Measurements from ENCODE around the gene AFAP1L1. TPM values are rescaled to one million over a fixed set of nuclear protein-coding genes. Genes with fewer than 3 reads are reported as not detected.
A peak's percentile ranks its signal among the peaks of the same experiment; 100 is the strongest.

Gene AFAP1L1
- total and polyA plus RNA-seq, 12 donors: 30.3 to 61.6 (median 43.5) TPM

GRCh38 chr5:149289301-149289700 is 17.6 kb downstream of the AFAP1L1 start:
- H3K9me3 ChIP-seq: no peaks in the 10 kb centered on the region
- no peak for TF ChIP-seq CTCF (IDR thresholded peaks at IDR 0.05)
- peaks cover 18 to 100% (median 89%) of the 10 kb centered on the region in 9 donors for H3K4me1 ChIP-seq
- H3K36me3 ChIP-seq: peaks cover 0 to 21% (median 0%) of the 10 kb centered on the region in 9 donors
- peak overlapping the region; percentile 64 to 97 (median 88) for H3K27ac ChIP-seq
- no peaks in the 10 kb centered on the region for H3K27me3 ChIP-seq
- ATAC-seq (peak; percentile 49 to 84 (median 76)), DNase-seq (no peak)
- peak overlapping the region in 4 of 10 donors; percentile 1 to 20 (median 17) for H3K4me3 ChIP-seq
- intact Hi-C loops (cut with DNase I): no loop called here
- whole genome bisulfite sequencing, 2 donors: 5% methylated on average over 6 to 7 of the region's 7 CpGs

- peaks cover 0 to 12% (median 0%) of the 10 kb centered on the region in 9 donors for H3K36me3 ChIP-seq
- WGBS, 2 donors: 32 to 40% methylated on average over 10 of the region's 10 CpGs
- no peak for TF ChIP-seq CTCF (IDR thresholded peaks at IDR 0.05)
- peaks cover 39 to 100% (median 94%) of the 10 kb centered on the region in 9 donors for H3K4me1 ChIP-seq
- peaks cover 0 to 10% (median 0%) of the 10 kb centered on the region in 7 donors for H3K27me3 ChIP-seq
- no peak for ATAC-seq
- peak overlapping the region; percentile 16 to 97 (median 82) for H3K27ac ChIP-seq
- H3K9me3 ChIP-seq: no peaks in the 10 kb centered on the region
- H3K4me3 ChIP-seq: peak overlapping the region in 1 of 10 donors; percentile 16
- intact Hi-C loops (cut with DNase I): no loop called here
- no peak for DNase-seq
Observed at GRCh38 chr5:149294872-149295829, 23.5 kb downstream of the AFAP1L1 start.

GRCh38 chr5:149297340-149298025 is 25.8 kb downstream of the AFAP1L1 start:
- H3K27me3 ChIP-seq: peaks cover 0 to 10% (median 0%) of the 10 kb centered on the region in 7 donors
- WGBS, 2 donors: 41 to 49% methylated on average over 5 of the region's 5 CpGs
- H3K27ac ChIP-seq: peak overlapping the region; percentile 6 to 97 (median 85)
- peaks cover 37 to 100% (median 94%) of the 10 kb centered on the region in 9 donors for H3K4me1 ChIP-seq
- DNase-seq: peak in 1 of 2 donors; percentile 62
- H3K36me3 ChIP-seq: peaks cover 0 to 35% (median 15%) of the 10 kb centered on the region in 9 donors
- no peak overlapping the region for H3K4me3 ChIP-seq
- intact Hi-C loops (cut with DNase I): no loop called here
- ATAC-seq: peak; percentile 42 to 81 (median 71)
- H3K9me3 ChIP-seq: no peaks in the 10 kb centered on the region
- no peak for TF ChIP-seq CTCF (IDR thresholded peaks at IDR 0.05)

GRCh38 chr5:149298163-149298562 is 26.5 kb downstream of the AFAP1L1 start:
- Histone ChIP-seq H3K27ac (peak overlapping the region; percentile 6 to 97 (median 85)), H3K4me3 (no peak overlapping the region), H3K27me3 (peaks cover 0 to 10% (median 0%) of the 10 kb centered on the region in 7 donors), H3K9me3 (no peaks in the 10 kb centered on the region), H3K36me3 (peaks cover 0 to 42% (median 20%) of the 10 kb centered on the region in 9 donors), H3K4me1 (peaks cover 37 to 100% (median 89%) of the 10 kb centered on the region in 9 donors)
- intact Hi-C loops (cut with DNase I): no loop called here
- ATAC-seq (no peak), DNase-seq (no peak)
- no peak for TF ChIP-seq CTCF (IDR thresholded peaks at IDR 0.05)
- WGBS, 2 donors: 13 to 33% methylated on average over 1 of the region's 1 CpG
